PC-9 (cell line): Measurements from ENCODE around the gene C5orf52. TPM values are rescaled to one million over a fixed set of nuclear protein-coding genes. Genes with fewer than 3 reads are reported as not detected.
"Not testable (repeated sequence)": the region's sequence is repeated elsewhere in the genome, so short reads cannot be mapped to it uniquely, and the experiment has no call there.

ENCODE experiments used
- BruUV-seq: library from RNA; stranded (reverse); fragments of 400-500 nt; replicated peaks from 2 replicates; lab custom pipeline; 2021; lab: Mats Ljungman, UMichigan
- CTCF ChIA-PET: fragments of 300-600 bp; sonication (Branson Sonifier 250); formaldehyde crosslinking; loops from one replicate; lab custom pipeline; 2022; ENCODE audit warnings: antibody characterized with exemption; lab: Charles Lee
- POLR2A ChIA-PET: fragments of 300-600 bp; sonication (Branson Sonifier 250); formaldehyde crosslinking; loops from one replicate; lab custom pipeline; 2022; ENCODE audit warnings: antibody characterized with exemption; ENCODE audit not compliant: unreplicated experiment; lab: Charles Lee
- DNase-seq, 2 experiments: peaks; one replicate each; pipeline versions ENCODE4 v3.0.0 to v3.0.0-alpha.2; 2015 to 2022; ENCODE audit warnings: mixed read lengths in 1 of 2
- H2AFZ ChIP-seq: fragments of 200-600 bp; sonication (generic); 2 replicates; pipeline ENCODE4 v1.8.1; 2017; ENCODE audit warnings: antibody characterized with exemption
- H3F3A ChIP-seq: fragments of 200-600 bp; sonication (generic); 2 replicates; pipeline ENCODE4 v1.8.1; 2017; ENCODE audit warnings: antibody characterized with exemption, mild to moderate bottlenecking, low read depth; ENCODE audit not compliant: insufficient read depth
- H3K27ac ChIP-seq: fragments of 200-600 bp; sonication (generic); 2 replicates; pipeline ENCODE4 v1.6.1; 2016; ENCODE audit warnings: mixed run types
- H3K27me3 ChIP-seq: fragments of 200-600 bp; sonication (generic); 2 replicates; pipeline ENCODE4 v1.6.1; 2016; ENCODE audit warnings: low read depth, mixed run types; ENCODE audit not compliant: insufficient read depth
- H3K36me3 ChIP-seq: fragments of 200-600 bp; sonication (generic); 2 replicates; pipeline ENCODE4 v1.6.1; 2016; ENCODE audit warnings: low read depth, mixed run types
- H3K4me1 ChIP-seq: fragments of 200-600 bp; sonication (generic); replicated peaks from 2 replicates; pipeline ENCODE4 v1.6.1; 2016; ENCODE audit warnings: mixed run types; ENCODE audit not compliant: insufficient read depth
- H3K4me2 ChIP-seq: fragments of 200-600 bp; sonication (generic); 2 replicates; pipeline ENCODE4 v1.6.1; 2017; ENCODE audit warnings: mixed run types
- H3K4me3 ChIP-seq: fragments of 200-600 bp; sonication (generic); 2 replicates; pipeline ENCODE4 v1.6.1; 2016; ENCODE audit warnings: mixed run types
- H3K79me2 ChIP-seq: fragments of 200-600 bp; sonication (generic); 2 replicates; pipeline ENCODE4 v1.6.1; 2017; ENCODE audit warnings: low read depth, mixed run types
- H3K9me2 ChIP-seq: fragments of 200-600 bp; sonication (generic); 2 replicates; pipeline ENCODE4 v1.8.1; 2017; ENCODE audit warnings: mild to moderate bottlenecking; ENCODE audit not compliant: insufficient read depth
- H3K9me3 ChIP-seq: fragments of 200-600 bp; sonication (generic); 2 replicates; pipeline ENCODE4 v1.8.1; 2016; ENCODE audit warnings: low read depth; ENCODE audit not compliant: insufficient read depth
- H4K20me1 ChIP-seq: fragments of 200-600 bp; sonication (generic); 2 replicates; pipeline ENCODE4 v1.8.1; 2017; ENCODE audit not compliant: insufficient read depth
- CTCF ChIP-seq: fragments of 200-600 bp; sonication (generic); conservative IDR thresholded peaks from 2 replicates; pipeline ENCODE4 v1.6.1; 2017; ENCODE audit warnings: mixed run types, antibody characterized with exemption, mild to moderate bottlenecking, moderate library complexity
- EZH2 ChIP-seq: fragments of 200-600 bp; sonication (generic); IDR thresholded peaks from 2 replicates; pipeline ENCODE4 v1.8.0; 2017; ENCODE audit warnings: antibody characterized with exemption, low read depth
- intact Hi-C: fragments of 100-400 bp; cut with micrococcal nuclease; formaldehyde crosslinking; loops from one replicate; pipeline ENCODE4 v1.10.0; 2022; ENCODE audit not compliant: unreplicated experiment
- total RNA-seq: library from RNA; stranded (reverse); gene quantifications from 2 replicates; pipeline ENCODE4 v1.2.3, GENCODE V29; 2021

The C5orf52 gene
- total RNA-seq, 1 experiment from 2014 or later: not detected

DNA sequence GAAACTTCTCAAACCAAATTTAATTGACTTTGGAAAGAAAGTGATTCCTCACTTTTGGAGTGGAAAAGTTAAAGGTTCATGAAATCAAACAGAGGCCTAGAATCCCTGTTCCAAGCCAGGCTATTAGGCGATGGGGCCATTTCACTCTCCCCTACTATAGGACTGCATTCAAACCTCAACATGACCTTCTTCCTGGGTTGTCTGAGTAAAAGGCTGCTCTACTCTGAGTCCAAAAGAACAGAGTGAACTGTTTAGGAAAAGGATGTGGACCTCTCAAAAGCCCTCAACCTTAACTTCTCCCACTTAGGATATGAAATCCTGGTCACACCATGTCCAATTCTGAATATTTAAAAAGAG, 15.8 kb downstream of the C5orf52 start:
- Histone ChIP-seq H2AFZ (no peak overlapping the region), H3K9me3 (no peaks in the 10 kb centered on the region), H3F3A (no peaks in the 10 kb centered on the region), H3K4me3 (no peak overlapping the region), H3K4me1 (no peaks in the 10 kb centered on the region), H3K27ac (no peak overlapping the region), H3K79me2 (no peaks in the 10 kb centered on the region), H3K27me3 (no peaks in the 10 kb centered on the region), H4K20me1 (no peaks in the 10 kb centered on the region), H3K36me3 (no peaks in the 10 kb centered on the region), H3K9me2 (no peaks in the 10 kb centered on the region), H3K4me2 (no peak overlapping the region)
- POLR2A ChIA-PET: no interaction called here
- no peak for DNase-seq
- BruUV-seq: no TSS peak
- CTCF ChIA-PET: no interaction called here
- intact Hi-C loops: no loop called here
- TF ChIP-seq CTCF (no peak), EZH2 (no peak)

GRCh38 chr5:157689942-157690689, 18.8 kb downstream of the C5orf52 start:
- Histone ChIP-seq H3K36me3 (no peaks in the 10 kb centered on the region), H2AFZ (no peak overlapping the region), H3K4me3 (no peak overlapping the region), H3F3A (no peaks in the 10 kb centered on the region), H3K27ac (no peak overlapping the region), H3K4me2 (no peak overlapping the region), H3K4me1 (no peaks in the 10 kb centered on the region), H3K9me3 (no peaks in the 10 kb centered on the region), H3K9me2 (no peaks in the 10 kb centered on the region), H3K27me3 (no peaks in the 10 kb centered on the region), H4K20me1 (no peaks in the 10 kb centered on the region), H3K79me2 (no peaks in the 10 kb centered on the region)
- ChIA-PET CTCF (interaction anchor here (0.7 kb wide), 1 partner anchor 391 kb away, joined by 6 read pairs; no protein-coding TSS in a partner anchor), POLR2A (no interaction called here)
- BruUV-seq: no TSS peak
- intact Hi-C loops: no loop called here
- DNase-seq: no peak
- TF ChIP-seq CTCF (no peak), EZH2 (no peak)

DNA sequence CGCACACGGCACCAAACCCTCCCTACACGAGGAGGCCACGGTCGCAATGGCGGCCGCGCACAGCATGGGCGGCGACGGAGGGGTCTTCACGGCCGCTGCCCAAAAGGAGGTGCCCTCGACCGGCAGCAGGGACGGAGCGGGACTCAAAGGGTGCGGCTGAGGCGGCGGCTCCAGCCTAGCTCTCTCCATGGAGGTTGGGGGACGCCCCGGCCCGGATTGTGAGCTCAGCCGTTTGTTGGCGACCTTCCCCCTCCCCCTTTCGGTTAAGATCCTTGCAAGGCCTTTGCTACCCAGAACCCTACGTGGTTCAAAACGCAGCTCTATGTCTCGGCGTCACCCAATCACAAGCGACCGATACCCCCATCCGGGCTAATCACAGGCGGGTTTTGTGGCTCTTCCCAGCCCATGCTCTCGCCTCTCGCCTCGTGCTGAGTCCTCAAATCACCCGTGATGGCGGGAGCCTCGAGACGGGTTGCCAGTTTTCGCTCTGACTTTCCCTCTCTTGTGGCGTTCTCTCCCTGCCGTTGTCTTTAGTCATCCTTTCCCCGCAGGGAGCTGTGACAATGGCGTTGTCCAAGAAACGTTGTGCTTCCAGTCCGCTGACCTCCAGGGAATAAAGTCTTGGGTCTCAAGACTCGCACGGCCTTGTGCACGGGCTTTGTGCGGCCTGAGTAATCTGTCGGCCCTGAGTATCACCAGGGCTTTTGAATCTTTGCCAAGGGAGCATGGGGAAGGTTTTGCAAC, 19.5 kb downstream of the C5orf52 start:
- Histone ChIP-seq H3K4me1 (no peaks in the 10 kb centered on the region), H4K20me1 (no peaks in the 10 kb centered on the region), H3K36me3 (no peaks in the 10 kb centered on the region), H3K9me3 (no peaks in the 10 kb centered on the region), H3K27me3 (no peaks in the 10 kb centered on the region), H3K27ac (no peak overlapping the region), H3K4me2 (no peak overlapping the region), H3K79me2 (no peaks in the 10 kb centered on the region), H2AFZ (no peak overlapping the region), H3F3A (no peaks in the 10 kb centered on the region), H3K9me2 (no peaks in the 10 kb centered on the region), H3K4me3 (no peak overlapping the region)
- ChIA-PET POLR2A (no interaction called here), CTCF (interaction anchor here (0.7 kb wide), 1 partner anchor 392 kb away, joined by 6 read pairs; no protein-coding TSS in a partner anchor)
- no TSS peak for BruUV-seq
- TF ChIP-seq CTCF (no peak), EZH2 (no peak)
- DNase-seq: no peak
- intact Hi-C loops: no loop called here

DNA sequence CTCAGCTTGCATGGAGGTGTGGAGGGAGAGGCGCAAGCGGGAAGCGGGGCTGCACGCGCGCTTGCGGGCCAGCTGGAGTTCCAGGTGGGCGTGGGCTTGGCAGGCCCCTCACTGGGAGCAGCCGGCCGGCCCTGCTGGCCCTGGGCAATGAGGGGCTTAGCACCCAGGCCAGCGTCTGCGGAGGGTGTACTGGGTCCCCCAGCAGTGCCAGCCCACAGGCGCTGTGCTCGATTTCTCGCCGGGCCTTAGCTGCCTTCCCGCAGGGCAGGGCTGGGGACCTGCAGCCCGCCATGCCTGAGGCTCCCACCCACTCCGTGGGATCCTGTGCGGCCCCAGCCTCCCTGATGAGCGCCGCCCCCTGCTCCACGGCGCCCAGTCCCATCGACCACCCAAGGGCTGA, 22.5 kb downstream of the C5orf52 start:
- H3K9me2 ChIP-seq, POLR2A ChIA-PET, BruUV-seq, H3K36me3 ChIP-seq, H3F3A ChIP-seq, DNase-seq, H2AFZ ChIP-seq, H3K79me2 ChIP-seq, intact Hi-C loops, H3K4me2 ChIP-seq, CTCF ChIA-PET, H4K20me1 ChIP-seq, H3K4me1 ChIP-seq, H3K27ac ChIP-seq, H3K27me3 ChIP-seq, H3K4me3 ChIP-seq, H3K9me3 ChIP-seq: not testable (repeated sequence)

DNA sequence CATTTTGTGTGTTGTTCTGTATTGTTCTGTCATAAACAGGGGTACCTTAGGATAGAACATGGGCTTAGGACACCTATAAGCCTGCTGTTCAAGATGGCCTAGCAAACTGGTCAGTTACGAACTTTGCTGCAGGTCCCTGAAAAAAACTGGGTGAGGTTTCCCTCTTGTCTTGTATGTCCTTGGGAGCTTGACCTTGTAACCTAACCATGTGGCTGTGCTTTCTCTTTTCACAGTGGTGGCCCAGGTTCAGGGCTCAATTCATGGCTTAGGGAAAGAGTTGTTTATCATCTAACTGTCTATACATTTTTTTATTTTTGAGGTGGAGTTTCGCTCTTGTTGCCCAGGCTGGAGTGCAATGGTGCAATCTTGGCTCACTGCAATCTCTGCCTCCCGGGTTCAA, 24.8 kb downstream of the C5orf52 start:
- H3K79me2 ChIP-seq, CTCF ChIA-PET, H3K9me3 ChIP-seq, H3K4me2 ChIP-seq, H2AFZ ChIP-seq, H3K4me3 ChIP-seq, H3K27me3 ChIP-seq, H3F3A ChIP-seq, H3K27ac ChIP-seq, H3K36me3 ChIP-seq, BruUV-seq, H3K4me1 ChIP-seq, H4K20me1 ChIP-seq, H3K9me2 ChIP-seq, POLR2A ChIA-PET, DNase-seq, intact Hi-C loops: not testable (repeated sequence)
